Neutrophil (primary cell): Measurements from ENCODE around the gene POP4.

Source experiments
- H3K27ac ChIP-seq: fragments of 200-600 bp; sonication (generic); 2 replicates; pipeline ENCODE4 v1.5.1; 2016; ENCODE audit warnings: mild to moderate bottlenecking, moderate library complexity
- H3K27me3 ChIP-seq: fragments of 200-600 bp; sonication (generic); 2 replicates; pipeline ENCODE4 v1.6.0; 2016; ENCODE audit warnings: mild to moderate bottlenecking
- H3K36me3 ChIP-seq: fragments of 200-600 bp; sonication (generic); 2 replicates; pipeline ENCODE4 v1.5.1; 2017
- H3K4me1 ChIP-seq, 2 experiments: fragments of 200-600 bp in 1 of 2; sonication (generic) in 1 of 2; 1 replicate in 1 of 2; 2 replicates in 1 of 2; pipeline versions ENCODE4 v1.5.1 to v1.6.1; 2013 to 2016; ENCODE audit warnings: low read depth in 1 of 2, low read length in 1 of 2, mild to moderate bottlenecking in 1 of 2, moderate library complexity in 1 of 2; ENCODE audit not compliant: control insufficient read depth in 1 of 2, insufficient read depth in 1 of 2
- H3K4me3 ChIP-seq, 2 experiments: fragments of 200-600 bp in 1 of 2; sonication (generic) in 1 of 2; 1 replicate in 1 of 2; 2 replicates in 1 of 2; pipeline ENCODE4 v1.5.1; 2013 to 2016; ENCODE audit warnings: low read depth in 1 of 2, low read length in 1 of 2, mild to moderate bottlenecking in 1 of 2, moderate library complexity in 1 of 2
- H3K9me3 ChIP-seq: fragments of 200-600 bp; sonication (generic); 2 replicates; pipeline ENCODE4 v1.5.1; 2016
- TF ChIP-seq, protein P1 (sequence below): fragments of 200-600 bp; sonication (generic); IDR thresholded peaks from 2 replicates; pipeline ENCODE4 v1.5.1; 2016; ENCODE audit warnings: antibody characterized with exemption

POP4 gene

DNA sequence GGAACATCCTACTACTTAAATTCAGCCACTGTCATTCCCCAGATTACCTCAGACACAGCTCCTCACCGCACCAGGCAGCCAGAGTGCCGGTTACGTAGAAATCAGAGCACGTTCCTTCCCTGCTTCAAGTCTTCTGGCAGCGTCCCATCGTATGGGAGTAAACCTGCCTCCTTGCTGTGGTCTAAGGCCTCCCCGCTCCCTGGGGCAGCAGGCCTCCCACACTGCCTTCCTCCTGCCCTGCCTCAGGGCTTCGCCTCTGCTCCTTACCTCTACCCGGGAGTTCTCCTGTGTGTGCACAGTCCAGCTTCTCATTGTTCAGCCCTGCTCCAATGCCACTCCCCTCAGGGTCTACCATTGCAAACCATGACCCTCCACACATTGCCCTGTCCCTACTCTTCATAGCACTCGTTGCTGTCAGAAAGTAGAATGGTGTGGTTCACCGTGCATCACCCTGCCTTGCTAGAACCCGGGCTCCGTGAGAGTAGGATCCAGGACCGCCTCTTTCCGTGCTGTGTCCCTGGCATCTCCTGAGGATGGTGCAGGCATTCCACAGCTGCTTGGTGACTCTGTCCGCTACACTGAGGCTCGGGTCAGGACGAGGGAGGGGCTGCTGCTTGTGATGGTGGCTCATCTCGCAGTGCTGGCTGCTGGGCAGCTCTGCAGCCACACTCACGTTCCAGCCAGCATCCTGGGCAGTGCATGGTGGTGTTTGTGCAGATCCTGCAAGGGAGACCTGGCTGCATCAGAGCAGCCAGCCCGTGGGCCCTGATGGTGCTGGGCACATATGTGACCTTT is 6.9 kb downstream of the POP4 start:
- Histone ChIP-seq H3K27me3 (no peaks in the 10 kb centered on the region), H3K27ac (no peak overlapping the region), H3K4me1 (no peaks in the 10 kb centered on the region), H3K36me3 (peaks cover 85% of the 10 kb centered on the region), H3K4me3 (no peak overlapping the region), H3K9me3 (no peaks in the 10 kb centered on the region)
- TF ChIP-seq, protein P1, sequence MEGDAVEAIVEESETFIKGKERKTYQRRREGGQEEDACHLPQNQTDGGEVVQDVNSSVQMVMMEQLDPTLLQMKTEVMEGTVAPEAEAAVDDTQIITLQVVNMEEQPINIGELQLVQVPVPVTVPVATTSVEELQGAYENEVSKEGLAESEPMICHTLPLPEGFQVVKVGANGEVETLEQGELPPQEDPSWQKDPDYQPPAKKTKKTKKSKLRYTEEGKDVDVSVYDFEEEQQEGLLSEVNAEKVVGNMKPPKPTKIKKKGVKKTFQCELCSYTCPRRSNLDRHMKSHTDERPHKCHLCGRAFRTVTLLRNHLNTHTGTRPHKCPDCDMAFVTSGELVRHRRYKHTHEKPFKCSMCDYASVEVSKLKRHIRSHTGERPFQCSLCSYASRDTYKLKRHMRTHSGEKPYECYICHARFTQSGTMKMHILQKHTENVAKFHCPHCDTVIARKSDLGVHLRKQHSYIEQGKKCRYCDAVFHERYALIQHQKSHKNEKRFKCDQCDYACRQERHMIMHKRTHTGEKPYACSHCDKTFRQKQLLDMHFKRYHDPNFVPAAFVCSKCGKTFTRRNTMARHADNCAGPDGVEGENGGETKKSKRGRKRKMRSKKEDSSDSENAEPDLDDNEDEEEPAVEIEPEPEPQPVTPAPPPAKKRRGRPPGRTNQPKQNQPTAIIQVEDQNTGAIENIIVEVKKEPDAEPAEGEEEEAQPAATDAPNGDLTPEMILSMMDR, result no peak

DNA sequence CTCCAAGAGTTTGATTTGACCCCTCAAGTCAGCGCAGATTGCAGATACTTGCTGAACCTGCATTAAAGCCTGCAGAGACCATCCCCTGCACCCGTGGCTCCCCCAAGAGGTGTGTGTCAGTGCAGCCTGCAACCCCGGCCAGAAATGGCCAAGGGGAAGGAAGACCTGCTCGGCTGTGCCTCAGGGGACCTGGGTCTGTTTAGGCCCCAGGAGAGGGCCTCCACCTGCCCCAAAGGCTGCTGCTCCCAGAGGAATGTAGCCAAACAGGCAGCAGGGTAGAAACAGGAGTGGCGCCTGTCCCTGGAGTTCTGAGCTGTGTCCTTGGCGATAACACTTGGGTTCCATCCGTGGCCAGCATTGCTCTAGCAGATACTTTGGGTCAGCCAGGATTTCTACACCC is 8.0 kb downstream of the POP4 start:
- Histone ChIP-seq H3K9me3 (no peaks in the 10 kb centered on the region), H3K27me3 (peaks cover 8% of the 10 kb centered on the region), H3K4me3 (no peak overlapping the region), H3K27ac (no peak overlapping the region), H3K4me1 (no peaks in the 10 kb centered on the region), H3K36me3 (peaks cover 78% of the 10 kb centered on the region)
- TF ChIP-seq, protein P1, result no peak

DNA sequence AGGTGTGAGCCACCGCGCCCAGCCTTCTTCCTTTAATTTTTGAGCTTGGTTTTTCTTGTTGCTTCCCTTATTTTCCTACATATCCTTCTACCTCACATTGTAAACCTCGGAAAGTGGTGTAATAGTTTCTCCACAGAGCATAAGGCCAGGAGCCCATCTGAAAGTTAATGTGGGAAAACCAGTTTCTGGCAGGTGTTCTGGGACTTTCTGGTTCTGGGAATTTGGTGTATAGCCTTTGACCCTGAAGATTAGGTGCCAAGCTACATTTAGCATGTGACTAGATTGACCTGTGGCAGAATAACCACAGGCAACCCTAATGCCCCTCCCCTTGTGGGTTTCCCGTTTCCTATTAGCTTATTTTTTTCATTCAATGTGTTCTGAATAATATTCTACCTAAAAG is 8.7 kb downstream of the POP4 start:
- Histone ChIP-seq H3K36me3 (peaks cover 70% of the 10 kb centered on the region), H3K4me3 (no peak overlapping the region), H3K27ac (no peak overlapping the region), H3K9me3 (no peaks in the 10 kb centered on the region), H3K4me1 (no peaks in the 10 kb centered on the region), H3K27me3 (peaks cover 14% of the 10 kb centered on the region)
- TF ChIP-seq, protein P1, result no peak

DNA sequence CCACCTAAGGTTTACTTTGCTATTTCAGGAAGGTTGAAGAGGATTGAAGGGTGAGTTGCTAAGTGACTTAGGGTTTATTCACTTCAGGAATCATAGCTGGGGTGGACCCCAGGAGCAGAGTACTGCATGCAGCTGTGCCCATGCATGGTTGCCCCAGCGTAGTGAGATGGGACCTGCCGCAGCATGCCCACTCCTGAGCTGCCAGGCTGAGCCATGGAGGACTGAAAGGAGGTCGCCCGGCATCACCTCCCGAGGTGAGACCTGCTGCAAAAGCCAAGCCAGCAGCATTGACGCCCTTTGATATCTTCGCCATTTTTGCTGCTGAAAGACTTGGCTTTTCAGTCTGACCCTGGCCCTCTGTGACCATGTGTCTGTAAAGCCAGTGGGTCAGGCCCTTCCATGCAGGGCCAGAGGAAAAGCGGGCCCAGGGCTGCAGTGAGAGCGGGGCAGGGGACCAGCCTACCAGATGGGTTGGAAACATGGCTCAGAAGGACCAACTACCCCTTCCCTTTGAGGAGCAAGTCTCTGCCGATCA is 9.9 kb downstream of the POP4 start:
- Histone ChIP-seq H3K4me3 (no peak overlapping the region), H3K27ac (no peak overlapping the region), H3K9me3 (no peaks in the 10 kb centered on the region), H3K36me3 (peaks cover 61% of the 10 kb centered on the region), H3K27me3 (peaks cover 25% of the 10 kb centered on the region), H3K4me1 (no peaks in the 10 kb centered on the region)
- TF ChIP-seq, protein P1, result no peak

DNA sequence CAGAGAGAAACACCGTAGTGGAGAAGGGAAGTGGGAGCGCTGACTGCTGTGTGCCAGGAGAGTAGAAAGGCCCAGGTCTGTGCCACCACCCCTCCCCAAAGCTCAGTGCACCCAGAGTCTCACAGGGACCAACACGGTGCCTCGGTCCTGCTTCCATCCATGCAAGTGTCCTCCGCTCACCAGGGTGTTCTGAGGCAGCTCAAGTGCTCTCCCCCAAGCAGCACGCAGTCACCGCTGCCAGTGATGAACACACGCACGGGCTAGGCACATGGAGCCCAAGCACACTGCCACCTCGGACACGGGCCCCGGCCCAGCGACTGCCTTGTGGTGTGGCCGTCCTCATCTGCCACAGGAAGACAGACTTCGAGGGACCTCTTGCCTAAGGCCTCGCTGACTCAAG is 10.5 kb downstream of the POP4 start:
- H3K27ac ChIP-seq, result no peak overlapping the region
- H3K36me3 ChIP-seq, result peaks cover 56% of the 10 kb centered on the region
- no peaks in the 10 kb centered on the region for H3K4me1 ChIP-seq
- H3K9me3 ChIP-seq, result no peaks in the 10 kb centered on the region
- H3K27me3 ChIP-seq, result peaks cover 31% of the 10 kb centered on the region
- TF ChIP-seq, protein P1, result no peak
- H3K4me3 ChIP-seq, result no peak overlapping the region
